Measurements from ENCODE around the gene EIF2B4. TPM values are rescaled to one million over a fixed set of nuclear protein-coding genes. Genes with fewer than 3 reads are reported as not detected.
"Not testable (repeated sequence)": the region's sequence is repeated elsewhere in the genome, so short reads cannot be mapped to it uniquely, and the experiment has no call there.

Gene EIF2B4
- polyA plus RNA-seq, 3 donors, result 37.7 to 42.5 (median 40.6) TPM

- 71 to 75% (median 73%) methylated on average over 7 of the region's 7 CpGs for WGBS, 3 donors
These were observed 16.2 kb downstream of the EIF2B4 start for GRCh38 chr2:27353762-27354596.

DNA sequence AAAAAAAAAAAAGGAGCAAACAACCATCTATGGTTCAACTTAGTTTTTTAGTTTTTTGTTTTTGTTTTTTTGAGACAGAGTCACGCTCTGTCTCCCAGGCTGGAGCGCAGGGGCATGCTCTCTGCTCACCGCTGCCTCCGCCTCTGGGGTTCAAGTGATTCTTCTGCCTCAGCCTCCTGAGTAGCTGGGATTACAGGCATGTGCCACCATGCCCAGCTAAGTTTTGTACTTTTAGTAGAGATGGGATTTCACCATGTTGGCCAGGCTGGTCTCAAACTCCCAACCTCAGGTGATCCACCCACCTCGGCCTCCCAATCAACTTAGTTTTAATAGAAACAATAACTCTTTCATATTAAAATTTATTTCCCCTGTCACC is 16.8 kb downstream of the EIF2B4 start:
- not testable (repeated sequence) for H3K27ac ChIP-seq (ENCODE audit: low read depth, low read length)
- 93 to 97% (median 95%) methylated on average over 5 of the region's 5 CpGs for WGBS, 3 donors

More at GRCh38 chr2:27353762-27354596, 16.2 kb downstream of the EIF2B4 start:
- no peak overlapping the region for H3K27ac ChIP-seq (ENCODE audit: low read depth, low read length)

DNA sequence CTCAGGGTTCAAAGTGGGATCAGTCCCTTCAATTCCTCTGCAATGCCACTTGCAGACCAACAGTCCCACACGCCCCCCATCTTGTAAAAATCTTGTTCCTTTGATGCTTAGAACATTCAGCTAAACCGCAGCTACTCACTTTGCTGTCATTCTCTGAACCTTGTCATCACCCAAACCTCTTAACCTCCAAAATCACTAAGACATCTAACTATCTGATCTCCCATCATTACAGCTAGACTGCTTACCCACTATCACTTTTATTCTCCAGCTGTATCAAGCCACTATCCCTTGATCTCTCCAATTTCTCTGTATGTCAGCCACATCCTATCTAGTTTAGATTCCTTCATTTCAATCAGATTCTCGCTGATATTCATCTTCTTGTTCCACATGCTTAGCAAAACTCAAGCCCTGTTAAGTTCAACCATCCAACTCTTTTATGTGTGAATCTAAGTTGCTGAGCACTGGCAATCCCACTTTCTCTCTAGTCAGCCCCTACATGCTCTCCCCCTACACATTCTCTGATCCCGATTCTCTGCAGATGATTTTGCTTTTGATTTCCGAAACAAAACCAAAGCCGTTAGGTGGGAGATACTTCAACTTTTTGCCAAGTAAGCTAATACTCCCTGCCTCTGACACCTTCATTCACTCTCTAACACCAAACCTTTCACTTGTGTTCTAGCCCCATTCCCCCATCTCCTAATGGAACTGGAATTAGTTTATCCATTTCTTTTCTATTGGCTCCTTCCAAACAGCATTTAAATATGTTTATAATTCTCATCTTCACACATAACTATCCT is 18.1 kb downstream of the EIF2B4 start:
- no peak overlapping the region for H3K27ac ChIP-seq (ENCODE audit: low read depth, low read length)
- WGBS, 3 donors, result 77 to 83% (median 77%) methylated on average over 6 of the region's 6 CpGs

DNA sequence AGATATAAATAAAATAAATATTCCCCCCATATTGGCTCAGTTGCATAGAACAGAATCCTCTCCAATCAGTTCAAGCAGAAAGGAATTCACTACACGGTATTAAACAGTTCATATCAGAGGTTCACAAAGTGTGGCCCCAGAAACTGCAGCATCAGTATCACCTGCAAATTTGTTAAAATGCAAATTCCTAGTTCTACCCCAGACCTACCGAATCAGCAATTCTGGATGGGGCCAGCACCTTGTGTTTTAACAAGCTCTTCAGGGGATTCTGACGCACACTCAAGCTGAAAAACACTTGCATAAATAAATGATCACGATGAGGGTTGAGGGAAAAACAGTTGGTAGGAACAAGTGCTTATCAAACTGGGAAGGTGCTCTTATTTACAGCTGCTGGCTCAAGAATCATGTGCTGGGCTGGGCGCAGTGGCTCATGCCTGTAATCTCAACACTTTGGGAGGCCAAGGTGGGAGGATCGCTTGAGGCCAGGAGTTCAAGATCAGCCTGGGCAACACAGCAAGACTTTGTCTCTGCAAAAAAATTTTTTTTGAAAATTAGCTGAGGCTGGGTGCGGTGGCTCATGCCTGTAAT is 19.9 kb downstream of the EIF2B4 start:
- WGBS, 3 donors, result 57 to 90% (median 87%) methylated on average over 7 of the region's 7 CpGs
- H3K27ac ChIP-seq (ENCODE audit: low read depth, low read length), result no peak overlapping the region

- WGBS, 3 donors, result 94 to 97% (median 95%) methylated on average over 2 of the region's 2 CpGs
- H3K27ac ChIP-seq (ENCODE audit: low read depth, low read length), result no peak overlapping the region
These were observed 22.5 kb downstream of the EIF2B4 start for GRCh38 chr2:27347641-27348040.

GRCh38 chr2:27336173-27336572 is 34.0 kb downstream of the EIF2B4 start:
- 92 to 95% (median 94%) methylated on average over 7 of the region's 7 CpGs for WGBS, 3 donors

GRCh38 chr2:27335311-27335710 is 34.8 kb downstream of the EIF2B4 start:
- 86 to 95% (median 93%) methylated on average over 3 of the region's 3 CpGs for WGBS, 3 donors
- no peak overlapping the region for H3K27ac ChIP-seq (ENCODE audit: low read depth, low read length)

More at GRCh38 chr2:27336173-27336572, 34.0 kb downstream of the EIF2B4 start:
- H3K27ac ChIP-seq (ENCODE audit: low read depth, low read length), result no peak overlapping the region

DNA sequence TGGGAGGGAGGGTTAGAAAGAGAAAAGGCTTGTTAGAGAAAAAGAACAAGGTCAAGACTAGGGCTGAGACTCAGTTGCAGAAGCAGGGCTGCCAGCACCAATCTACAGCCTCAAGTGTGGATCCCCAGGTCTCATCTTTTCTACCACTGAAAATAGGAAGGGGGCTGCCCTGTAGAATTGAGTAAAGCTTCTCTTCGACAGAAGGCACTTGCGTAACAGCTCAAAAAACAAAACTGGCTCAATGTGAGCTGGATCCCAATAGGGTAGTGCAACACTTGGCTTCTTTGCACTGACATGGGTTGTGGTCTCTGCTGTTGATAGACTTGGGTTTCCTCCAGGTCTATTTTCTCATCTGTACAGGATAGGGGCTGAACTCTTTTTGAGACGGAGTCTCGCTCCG is 45.4 kb downstream of the EIF2B4 start:
- WGBS, 3 donors, result 63 to 92% (median 73%) methylated on average over 5 of the region's 5 CpGs
- H3K27ac ChIP-seq (ENCODE audit: low read depth, low read length), result no peak overlapping the region

DNA sequence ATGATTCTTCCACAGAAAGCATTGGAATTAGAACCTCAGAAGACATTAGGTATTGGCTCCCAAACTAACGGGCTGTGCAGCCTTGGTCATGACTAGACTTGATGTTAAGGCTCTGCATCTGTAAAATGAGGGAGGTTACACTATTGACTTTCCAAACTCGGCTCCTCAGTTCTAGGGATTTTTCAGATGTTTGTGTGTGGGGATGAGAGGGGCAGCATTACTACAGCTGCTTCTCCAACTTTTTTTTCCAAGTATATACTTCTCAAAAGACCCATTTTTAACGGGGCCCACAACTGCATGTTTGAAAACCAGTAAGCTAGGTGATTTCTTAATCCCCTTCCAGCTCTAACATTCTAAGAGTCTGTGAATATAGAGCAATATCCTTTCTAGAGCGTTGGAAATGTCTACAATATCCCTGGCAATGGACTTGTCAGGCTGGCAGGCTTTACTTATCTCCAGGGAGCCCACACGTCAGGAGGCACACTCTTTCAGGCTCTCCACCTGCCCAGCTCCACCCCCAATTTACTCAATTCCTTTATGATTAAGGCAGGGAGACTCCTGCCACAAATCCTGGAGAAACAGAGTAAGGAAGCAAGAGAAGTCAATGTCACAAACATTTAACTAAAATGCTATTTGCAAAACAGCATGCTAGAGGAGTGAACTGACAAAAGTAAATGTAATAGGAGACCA is 46.4 kb downstream of the EIF2B4 start:
- peak overlapping the region; percentile 53 for H3K27ac ChIP-seq (ENCODE audit: low read depth, low read length)
- 11 to 20% (median 17%) methylated on average over 5 of the region's 5 CpGs for WGBS, 3 donors

GRCh38 chr2:27322766-27323595 is 47.2 kb downstream of the EIF2B4 start, which contains the start of gene MPV17:
TSS of gene MPV17 (minus strand) at chr2:27323097. CDS start at chr2:27322517, 580 bp downstream.
- 1% methylated on average over 39 of the region's 39 CpGs for WGBS, 3 donors
- peak within 1 kb of the TSS; percentile 53 for H3K27ac ChIP-seq (ENCODE audit: low read depth, low read length)

GRCh38 chr2:27322301-27322765 is 47.8 kb downstream of the EIF2B4 start:
- WGBS, 3 donors, result 2 to 4% (median 2%) methylated on average over 10 of the region's 10 CpGs
- no peak overlapping the region for H3K27ac ChIP-seq (ENCODE audit: low read depth, low read length)

GRCh38 chr2:27320958-27321543 is 49.1 kb downstream of the EIF2B4 start:
- WGBS, 3 donors, result 45 to 58% (median 54%) methylated on average over 8 of the region's 8 CpGs

GRCh38 chr2:27319839-27320238 is 50.3 kb downstream of the EIF2B4 start:
- H3K27ac ChIP-seq (ENCODE audit: low read depth, low read length), result not testable (repeated sequence)
- WGBS, 3 donors, result 90 to 96% (median 95%) methylated on average over 14 to 15 of the region's 15 CpGs

More at GRCh38 chr2:27320958-27321543, 49.1 kb downstream of the EIF2B4 start:
- no peak overlapping the region for H3K27ac ChIP-seq (ENCODE audit: low read depth, low read length)

- H3K27ac ChIP-seq (ENCODE audit: low read depth, low read length), result no peak overlapping the region
- 44 to 66% (median 66%) methylated on average over 12 of the region's 12 CpGs for WGBS, 3 donors
These were observed 53.3 kb downstream of the EIF2B4 start for GRCh38 chr2:27316655-27317412.

GRCh38 chr2:27315122-27315521 is 55.0 kb downstream of the EIF2B4 start:
- no peak overlapping the region for H3K27ac ChIP-seq (ENCODE audit: low read depth, low read length)
- 75 to 86% (median 82%) methylated on average over 8 of the region's 8 CpGs for WGBS, 3 donors

DNA sequence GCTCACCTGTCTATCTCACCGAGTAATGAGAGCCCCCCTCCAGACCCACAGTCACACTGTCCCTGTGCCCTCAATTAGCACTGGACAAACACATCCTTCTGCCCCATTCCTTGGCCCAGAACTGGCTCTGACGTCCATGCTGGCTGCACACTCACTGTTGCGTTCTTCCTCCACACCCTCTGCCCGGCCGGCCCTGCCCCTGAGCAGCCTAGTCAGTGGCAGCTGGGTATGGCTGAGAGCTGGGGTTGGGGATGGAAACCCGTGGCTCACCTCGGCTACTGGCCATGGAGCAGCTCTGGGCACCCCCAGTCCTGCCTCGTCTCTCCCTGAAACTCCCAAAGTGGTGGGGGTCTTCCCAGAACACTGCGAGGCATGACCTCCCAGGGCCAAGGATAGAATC is 55.4 kb downstream of the EIF2B4 start:
- WGBS, 3 donors, result 83 to 92% (median 90%) methylated on average over 9 of the region's 9 CpGs
- H3K27ac ChIP-seq (ENCODE audit: low read depth, low read length), result no peak overlapping the region
